ENCODE measurements around the gene DIPK1C.

Gene DIPK1C

GRCh38 chr18:74388227-74388626, 68.9 kb downstream of the DIPK1C start:
- DNase-seq (ENCODE audit: low spot score), result no peak

GRCh38 chr18:74387383-74387782, 69.7 kb downstream of the DIPK1C start:
- no peak for DNase-seq (ENCODE audit: low spot score)

Data from hematopoietic multipotent progenitor cell treated with erythropoietin and hydrocortisone succinate and interleukin-3 and kit ligand, for 17 days (in vitro differentiated cells).